ENCODE measurements around the gene GNA12.
"Not testable (repeated sequence)": the region's sequence is repeated elsewhere in the genome, so short reads cannot be mapped to it uniquely, and the experiment has no call there.

Gene GNA12

DNA sequence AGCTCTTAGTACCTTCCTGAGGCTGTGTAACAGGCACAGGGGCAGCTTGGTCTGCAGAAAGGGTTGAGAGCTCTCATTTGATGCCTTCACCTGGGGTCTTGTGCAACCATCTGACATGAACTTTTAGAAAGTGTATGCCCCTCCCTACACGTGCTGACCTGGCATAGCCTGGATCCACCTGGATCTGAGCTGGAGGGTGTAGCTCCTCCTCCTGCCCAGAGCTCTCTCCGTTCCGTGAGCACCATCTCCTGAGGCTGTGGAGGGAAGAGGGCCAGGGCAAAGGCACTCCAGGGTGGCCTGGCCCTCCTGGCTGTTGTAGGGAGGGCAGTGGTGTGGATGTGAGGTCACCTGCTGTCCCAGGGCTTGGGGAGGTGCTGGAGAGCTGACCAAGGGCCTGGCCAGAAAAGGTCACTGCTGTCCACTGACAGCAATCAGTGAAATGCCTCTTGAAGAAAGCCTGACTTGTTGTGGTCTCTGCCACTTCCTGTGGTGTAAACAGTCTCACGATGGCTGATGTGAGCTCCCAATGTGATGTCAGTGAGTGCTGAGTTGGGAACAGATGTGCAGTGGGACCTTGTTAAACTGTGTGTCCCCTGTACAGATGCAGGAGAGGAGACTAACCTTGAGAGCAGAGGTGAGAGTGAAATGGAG, 133.1 kb downstream of the GNA12 start:
- DNase-seq (ENCODE audit: low read depth) = no peak

DNA sequence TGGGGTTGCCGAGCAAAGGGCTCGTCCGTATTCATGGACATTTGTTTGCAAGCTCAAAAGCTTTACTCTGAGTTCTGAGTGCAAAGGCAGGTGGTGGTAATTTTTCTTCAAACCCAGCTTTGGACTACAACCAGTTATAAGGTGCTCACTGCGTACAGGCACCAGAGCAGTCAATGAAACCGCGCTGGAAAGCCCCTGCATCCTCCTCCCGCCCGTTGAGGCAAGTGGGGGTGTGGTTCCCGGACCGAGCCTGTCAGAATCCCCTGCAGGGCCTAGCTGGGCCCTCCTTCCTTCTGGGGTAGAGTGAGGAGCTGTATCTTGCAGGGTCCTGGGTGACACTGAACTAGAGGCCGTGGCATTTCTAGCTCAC, 133.8 kb downstream of the GNA12 start:
- no peak for DNase-seq (ENCODE audit: low read depth)

- peak; percentile 31 for DNase-seq (ENCODE audit: low read depth)
Observed at GRCh38 chr7:2709553-2710285, 134.4 kb downstream of the GNA12 start.

DNA sequence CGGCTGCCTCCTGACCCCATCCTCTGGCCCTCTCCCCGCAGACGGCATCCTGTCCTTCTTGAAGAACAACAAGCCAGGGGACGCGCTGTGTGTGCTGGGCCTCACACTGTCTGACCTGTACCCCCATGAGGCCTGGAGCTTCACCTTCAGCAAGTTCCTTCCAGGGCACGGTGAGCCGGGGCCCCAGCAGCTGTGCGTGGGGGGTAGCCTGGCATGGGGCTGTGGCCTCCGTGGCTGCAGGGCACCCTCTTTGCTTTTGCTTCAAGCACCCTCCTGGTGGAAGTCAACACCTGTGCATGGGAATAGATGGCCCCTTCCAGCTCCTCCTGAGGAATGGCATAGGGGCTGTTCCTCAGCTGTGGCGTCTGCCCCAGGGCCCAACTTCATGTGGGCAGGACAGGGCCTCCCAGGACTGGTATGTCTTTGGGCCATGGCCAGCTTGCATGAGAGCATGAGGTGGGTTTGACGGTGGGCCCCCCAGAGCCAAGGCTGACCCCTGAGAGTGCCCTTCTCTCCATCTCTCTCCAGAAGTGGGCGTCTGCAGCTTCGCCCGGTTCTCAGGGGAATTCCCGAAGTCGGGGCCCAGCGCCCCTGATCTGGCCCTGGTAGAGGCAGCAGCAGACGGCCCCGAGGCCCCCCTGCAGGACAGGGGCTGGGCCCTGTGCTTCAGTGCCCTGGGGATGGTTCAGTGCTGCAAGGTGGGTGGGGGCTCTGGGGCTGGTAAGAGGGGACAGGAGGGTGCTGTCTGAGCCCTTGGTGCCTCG, 135.4 kb downstream of the GNA12 start:
- DNase-seq (ENCODE audit: low read depth) = no peak

DNA sequence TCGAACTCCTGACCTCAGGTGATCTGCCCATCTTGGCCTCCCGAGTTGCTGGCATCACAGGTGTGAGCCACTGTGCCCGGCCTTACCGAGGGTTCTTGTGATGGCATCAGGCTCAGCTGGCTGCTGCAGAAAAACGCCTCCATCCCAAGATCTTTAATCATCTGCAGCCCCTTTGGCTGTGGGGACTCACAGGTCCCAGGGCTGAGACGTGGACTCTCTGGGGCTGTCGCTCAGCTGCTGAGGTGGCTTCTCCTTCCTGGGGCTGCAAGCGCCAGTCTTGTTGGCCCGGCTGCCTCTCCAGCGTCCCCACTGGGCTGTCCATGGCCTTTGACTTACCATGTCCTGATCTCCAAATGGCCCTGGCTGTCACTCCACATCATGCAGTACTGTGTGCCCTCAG, 136.1 kb downstream of the GNA12 start:
- no peak for DNase-seq (ENCODE audit: low read depth)

DNA sequence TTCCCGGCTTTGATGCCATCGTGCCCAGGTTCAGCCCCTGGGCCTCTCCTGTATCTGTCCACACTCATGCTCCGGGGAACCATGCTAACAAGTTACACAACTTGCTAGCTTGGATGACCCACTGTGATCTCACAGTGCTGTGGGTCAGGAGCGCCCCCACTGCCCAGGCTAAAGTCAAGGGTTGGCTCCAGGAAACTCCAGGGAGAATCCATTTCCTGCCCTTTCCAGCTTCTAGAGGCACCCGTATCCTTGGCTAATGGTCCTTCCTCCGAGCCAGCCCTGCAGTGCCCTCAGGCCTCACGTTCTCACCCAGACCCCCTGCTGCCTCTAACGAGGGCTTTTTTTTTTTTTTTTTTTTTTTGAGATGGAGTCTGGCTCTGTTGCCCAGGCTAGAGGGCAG, 136.6 kb downstream of the GNA12 start:
- peak; percentile 15 for DNase-seq (ENCODE audit: low read depth)

GRCh38 chr7:2706685-2707126, 137.4 kb downstream of the GNA12 start:
- no peak for DNase-seq (ENCODE audit: low read depth)

DNA sequence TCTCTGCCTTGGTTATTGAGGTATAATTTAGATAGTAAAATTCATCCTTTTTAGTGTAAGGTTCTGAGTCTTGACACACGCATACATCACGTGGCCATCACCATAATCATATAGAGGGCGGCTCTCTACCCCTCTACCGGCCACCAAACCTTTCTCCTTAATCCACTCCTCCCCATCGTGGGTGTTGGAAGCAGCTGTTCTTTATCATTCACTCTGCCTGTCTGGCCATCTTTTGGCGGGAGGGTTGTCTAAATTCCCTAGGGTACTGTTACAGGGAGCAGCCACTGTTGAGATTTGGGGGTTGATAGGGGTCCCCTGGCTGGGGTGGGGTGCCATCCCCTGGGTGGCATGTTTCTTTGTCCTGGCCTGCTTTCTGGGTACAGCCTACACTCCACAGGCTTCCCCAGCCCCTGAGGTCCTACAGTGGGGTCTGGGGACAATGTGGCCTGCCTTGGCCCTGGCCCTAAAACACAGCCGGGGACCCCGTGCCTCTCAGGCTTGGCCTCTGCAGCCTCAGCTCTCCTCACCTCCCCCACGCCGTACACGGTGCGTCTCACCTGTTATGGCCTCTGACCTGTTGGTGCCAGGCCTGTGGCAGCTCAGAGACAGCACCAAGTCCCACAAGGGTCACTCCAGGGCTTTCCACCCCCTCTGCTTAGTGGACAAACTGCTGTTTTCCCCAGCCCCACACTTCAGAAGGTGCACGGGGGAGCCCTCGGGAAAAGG, 138.6 kb downstream of the GNA12 start:
- DNase-seq (ENCODE audit: low read depth) = no peak

DNA sequence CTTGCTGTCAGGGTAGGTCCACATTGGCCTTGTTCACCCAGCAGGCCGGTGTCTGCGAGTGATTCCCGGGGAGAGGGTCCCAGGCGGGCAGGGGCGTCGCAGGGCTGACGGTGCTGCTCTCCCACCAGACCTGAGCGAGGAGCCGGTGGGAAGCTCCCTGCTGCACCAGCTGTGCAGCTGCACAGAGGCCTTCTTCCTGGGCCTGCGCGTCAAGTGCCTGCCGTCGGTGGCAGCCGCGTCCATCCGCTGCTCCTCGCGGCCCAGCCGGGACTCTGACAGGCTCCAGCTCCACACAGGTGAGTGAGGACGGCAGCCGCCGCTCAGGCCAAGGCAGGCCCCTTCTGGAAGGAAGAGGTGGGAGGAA, 141.5 kb downstream of the GNA12 start:
- DNase-seq (ENCODE audit: low read depth) = no peak

- peak; percentile 17 for DNase-seq (ENCODE audit: low read depth)
Observed at GRCh38 chr7:2701832-2702593, 142.1 kb downstream of the GNA12 start.

- no peak for DNase-seq (ENCODE audit: low read depth)
Observed at GRCh38 chr7:2701424-2701823, 142.7 kb downstream of the GNA12 start.

DNA sequence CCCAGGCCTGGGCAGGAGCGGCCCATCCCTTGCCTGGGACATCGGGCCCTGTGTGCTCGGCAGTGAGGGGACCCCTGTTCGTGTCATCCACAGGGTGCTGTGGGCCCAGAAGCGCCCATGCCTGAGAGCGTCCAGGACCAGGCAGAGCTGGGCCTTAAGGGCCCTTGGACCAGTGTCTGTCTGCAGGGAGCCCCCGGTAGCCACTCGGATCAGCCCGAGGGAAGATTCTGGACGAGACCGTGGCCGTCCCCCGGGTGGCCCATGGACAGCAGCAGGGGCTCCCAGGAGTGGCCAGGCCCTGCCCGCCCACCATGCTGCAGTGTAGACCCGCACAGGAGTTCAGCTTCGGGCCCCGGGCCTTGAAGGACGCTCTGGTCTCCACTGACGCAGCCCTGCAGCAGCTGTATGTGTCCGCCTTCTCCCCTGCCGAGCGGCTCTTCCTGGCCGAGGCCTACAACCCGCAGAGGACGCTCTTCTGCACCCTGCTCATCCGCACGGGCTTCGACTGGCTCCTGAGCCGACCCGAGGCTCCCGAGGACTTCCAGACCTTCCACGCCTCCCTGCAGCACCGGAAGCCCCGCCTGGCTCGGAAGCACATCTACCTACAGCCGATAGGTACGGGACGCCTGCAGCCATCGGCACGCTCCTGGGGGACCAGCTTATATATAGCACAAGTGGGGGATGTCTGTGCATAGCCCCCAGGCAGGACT, 143.8 kb downstream of the GNA12 start:
- DNase-seq (ENCODE audit: low read depth) = no peak

DNA sequence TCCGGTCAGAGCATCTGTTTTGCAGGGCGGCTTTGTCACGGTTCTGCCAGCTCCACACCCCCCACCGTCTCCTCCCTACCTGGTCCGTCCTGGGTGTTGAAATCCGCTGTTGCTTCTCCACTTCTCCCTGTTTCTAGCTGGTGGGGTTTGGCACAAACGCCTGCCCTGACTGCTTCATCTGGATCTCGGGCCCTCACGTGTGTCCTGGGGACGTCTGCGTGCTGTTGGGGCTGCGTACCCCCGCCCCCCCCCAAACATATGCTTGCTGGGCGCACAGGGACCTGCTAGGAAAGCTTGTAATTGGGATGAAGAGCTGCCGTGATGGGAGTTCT, 144.9 kb downstream of the GNA12 start:
- no peak for DNase-seq (ENCODE audit: low read depth)

DNA sequence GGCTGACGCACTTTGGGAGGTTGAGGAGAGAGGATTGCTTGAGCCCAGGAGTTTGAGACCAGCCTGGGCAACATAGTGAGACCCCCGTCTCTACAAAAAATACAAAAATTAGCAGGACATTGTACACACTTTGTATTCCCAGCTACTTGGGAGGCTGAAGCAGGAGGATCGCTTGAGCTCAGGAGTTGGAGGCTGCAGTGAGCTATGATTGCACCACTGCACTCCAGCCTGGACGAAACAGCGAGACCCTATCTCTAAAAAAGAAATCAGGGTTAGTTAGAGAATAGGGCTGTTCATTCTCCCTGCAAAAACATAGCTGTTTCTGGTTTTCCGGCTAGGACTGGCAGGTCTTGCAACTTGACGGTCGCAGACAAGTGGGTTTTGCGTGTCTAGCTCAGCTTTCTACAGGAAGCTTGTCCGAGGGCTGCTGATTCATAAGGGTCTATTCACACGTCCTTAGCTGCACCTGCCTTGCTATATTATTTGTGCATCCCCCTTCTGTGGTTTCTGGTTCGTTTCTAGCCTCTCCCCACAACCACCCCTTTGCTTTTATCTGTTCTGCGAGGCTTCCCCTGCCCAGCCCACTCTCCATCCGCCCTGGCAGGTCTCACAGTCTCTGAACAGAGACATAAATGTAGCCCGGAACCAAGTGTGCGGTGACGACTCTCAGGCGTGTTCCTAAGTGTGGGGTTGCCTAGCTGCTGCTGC, 145.4 kb downstream of the GNA12 start:
- DNase-seq (ENCODE audit: low read depth) = no peak

- not testable (repeated sequence) for DNase-seq (ENCODE audit: low read depth)
Observed at GRCh38 chr7:2694122-2694436, 150.0 kb downstream of the GNA12 start.

GRCh38 chr7:2693420-2694121, 150.5 kb downstream of the GNA12 start:
- DNase-seq (ENCODE audit: low read depth) = not testable (repeated sequence)

GRCh38 chr7:2692543-2692942, 151.6 kb downstream of the GNA12 start:
- no peak for DNase-seq (ENCODE audit: low read depth)

DNA sequence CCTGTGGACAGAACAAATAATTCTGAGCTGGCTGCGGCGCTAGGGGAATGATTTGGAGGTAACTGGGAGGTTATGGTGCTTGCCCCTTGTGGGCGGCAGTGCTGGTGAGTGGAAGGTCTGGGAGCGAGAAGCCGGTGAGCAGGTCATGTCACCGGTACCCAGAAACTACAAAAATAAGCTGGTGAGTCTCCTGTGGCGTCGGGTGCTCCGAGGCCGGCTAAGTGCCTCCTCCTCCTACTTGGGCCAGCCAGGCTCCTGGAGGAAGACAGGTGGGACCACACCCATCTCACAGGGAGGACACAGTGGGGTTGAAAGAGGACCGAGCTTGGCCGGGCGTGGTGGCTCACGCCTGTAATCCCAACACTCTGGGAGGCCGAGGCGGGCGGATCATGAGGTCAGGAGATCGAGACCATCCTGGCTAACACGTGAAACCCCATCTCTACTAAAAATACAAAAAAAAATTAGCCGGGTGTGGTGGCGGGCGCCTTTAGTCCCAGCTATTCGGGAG, 152.1 kb downstream of the GNA12 start:
- DNase-seq (ENCODE audit: low read depth) = not testable (repeated sequence)

- DNase-seq (ENCODE audit: low read depth) = no peak
Observed at GRCh38 chr7:2691011-2691707, 152.9 kb downstream of the GNA12 start.
